Liver (tissue), 9 donors: ENCODE measurements around the gene DYRK4. TPM values are rescaled to one million over a fixed set of nuclear protein-coding genes. Genes with fewer than 3 reads are reported as not detected.

Experiments
- DNase-seq: peaks from one replicate; pipeline ENCODE4 v3.0.0-alpha.2; 2017; ENCODE audit warnings: low spot score
- H3K27ac ChIP-seq, 2 donors: one replicate each; pipeline ENCODE4 v1.7.0; 2013; ENCODE audit warnings: inconsistent platforms in 2 of 2, low read length in 2 of 2, control low read depth in 1 of 2, low read depth in 1 of 2, mild to moderate bottlenecking in 1 of 2
- H3K27me3 ChIP-seq, 4 donors: one replicate each; pipeline versions ENCODE4 v1.6.1 to v1.7.0; 2013; ENCODE audit warnings: low read length in 3 of 4, inconsistent platforms in 1 of 4, mild to moderate bottlenecking in 1 of 4, moderate library complexity in 1 of 4; ENCODE audit not compliant: control insufficient read depth in 4 of 4, insufficient read depth in 4 of 4
- H3K36me3 ChIP-seq, 4 donors: one replicate each; pipeline versions ENCODE4 v1.6.1 to v1.7.0; 2013; ENCODE audit warnings: low read length in 3 of 4, mild to moderate bottlenecking in 3 of 4, low read depth in 1 of 4, moderate library complexity in 1 of 4; ENCODE audit not compliant: control insufficient read depth in 4 of 4, insufficient read depth in 3 of 4
- H3K4me1 ChIP-seq, 4 donors: one replicate each; pipeline versions ENCODE4 v1.6.1 to v1.7.0; 2013; ENCODE audit warnings: low read length in 3 of 4, mild to moderate bottlenecking in 3 of 4, moderate library complexity in 1 of 4; ENCODE audit not compliant: control insufficient read depth in 4 of 4, insufficient read depth in 4 of 4
- H3K4me3 ChIP-seq, 3 donors: one replicate each; pipeline versions ENCODE4 v1.6.1 to v1.7.0; 2013; ENCODE audit warnings: low read length in 3 of 3, control low read depth in 1 of 3, low read depth in 1 of 3, mild to moderate bottlenecking in 1 of 3
- H3K9ac ChIP-seq, 2 donors: one replicate each; pipeline ENCODE4 v1.7.0; 2013; ENCODE audit warnings: low read length in 2 of 2, mild to moderate bottlenecking in 2 of 2, moderate library complexity in 2 of 2, control low read depth in 1 of 2, low read depth in 1 of 2
- H3K9me3 ChIP-seq, 4 donors: one replicate each; pipeline versions ENCODE4 v1.6.1 to v1.7.0; 2013; ENCODE audit warnings: low read length in 3 of 4; ENCODE audit not compliant: control insufficient read depth in 4 of 4
- EGR1 ChIP-seq, 2 donors: IDR thresholded peaks; 2 replicates each; pipeline ENCODE4 v1.6.1; 2016 to 2018; ENCODE audit warnings: antibody characterized with exemption in 2 of 2, low read depth in 2 of 2
- FOXA1 ChIP-seq: IDR thresholded peaks from 2 replicates; pipeline ENCODE4 v1.6.1; 2016; ENCODE audit warnings: antibody characterized with exemption
- FOXA2 ChIP-seq: IDR thresholded peaks from 2 replicates; pipeline ENCODE4 v1.6.1; 2016; ENCODE audit warnings: antibody characterized with exemption
- GABPA ChIP-seq, 2 donors: IDR thresholded peaks in 1 of 2; conservative IDR thresholded peaks in 1 of 2; 2 replicates each; pipeline ENCODE4 v1.6.1; 2016; ENCODE audit warnings: antibody characterized with exemption in 2 of 2, mild to moderate bottlenecking in 1 of 2, moderate library complexity in 1 of 2
- HNF4A ChIP-seq, 2 donors: conservative IDR thresholded peaks; 2 replicates each; pipeline ENCODE4 v1.6.1; 2016; ENCODE audit warnings: antibody characterized with exemption in 2 of 2, mild to moderate bottlenecking in 2 of 2
- HNF4G ChIP-seq: IDR thresholded peaks from 2 replicates; pipeline ENCODE4 v1.6.1; 2016; ENCODE audit warnings: antibody characterized with exemption
- JUND ChIP-seq, 2 donors: IDR thresholded peaks; 2 replicates each; pipeline ENCODE4 v1.6.1; 2016; ENCODE audit warnings: antibody characterized with exemption in 2 of 2
- NR2F2 ChIP-seq: IDR thresholded peaks from 2 replicates; pipeline ENCODE4 v1.6.1; 2016; ENCODE audit warnings: antibody characterized with exemption
- RAD21 ChIP-seq, 2 donors: IDR thresholded peaks; 2 replicates each; pipeline ENCODE4 v1.6.1; 2016; ENCODE audit warnings: antibody characterized with exemption in 2 of 2, mild to moderate bottlenecking in 2 of 2
- RXRA ChIP-seq, 2 donors: IDR thresholded peaks; 2 replicates each; pipeline ENCODE4 v1.6.1; 2017 to 2018; ENCODE audit warnings: antibody characterized with exemption in 2 of 2, mild to moderate bottlenecking in 1 of 2
- SP1 ChIP-seq: IDR thresholded peaks from 2 replicates; pipeline ENCODE4 v1.6.1; 2018; ENCODE audit warnings: antibody characterized with exemption, mild to moderate bottlenecking
- TAF1 ChIP-seq: conservative IDR thresholded peaks from 2 replicates; pipeline ENCODE4 v1.6.1; 2016; ENCODE audit warnings: antibody characterized with exemption, mild to moderate bottlenecking
- YY1 ChIP-seq: IDR thresholded peaks from 2 replicates; pipeline ENCODE4 v1.6.1; 2016; ENCODE audit warnings: antibody characterized with exemption, mild to moderate bottlenecking
- WGBS: extraction: QIAGEN DNeasy Blood & Tissue Kit; methylation state at CpG from one replicate; pipeline ENCODE4 v1.1.7; 2013; 5-methylcytosine and 5-hydroxymethylcytosine counted together
- polyA plus RNA-seq, 2 donors: library from polyadenylated mRNA; stranded (reverse) in 1 of 2; unstranded in 1 of 2; fragments of 200-250 nt in 1 of 2; fragments of >200 nt in 1 of 2; fragmentation: Nextera tagmentation in 1 of 2; extraction: Ambion mirVana in 1 of 2; gene quantifications; one replicate each; pipeline versions ENCODE4 v1.2.1 to v1.2.3, GENCODE V29; 2013 to 2015
- total RNA-seq, 2 donors: library from RNA; depleted of rRNA; stranded (reverse); fragments of >200 nt; gene quantifications; one replicate each; pipeline ENCODE4 v1.2.3, GENCODE V29; 2014
- TF ChIP-seq, protein P1 (sequence below): IDR thresholded peaks from 2 replicates; pipeline ENCODE4 v1.6.1; 2016; ENCODE audit warnings: antibody characterized with exemption
- TF ChIP-seq, protein P2 (sequence below): IDR thresholded peaks from 2 replicates; pipeline ENCODE4 v1.6.1; 2016; ENCODE audit warnings: antibody characterized with exemption, mild to moderate bottlenecking
- TF ChIP-seq, protein P3 (sequence below): IDR thresholded peaks from 2 replicates; pipeline ENCODE4 v1.6.1; 2016; ENCODE audit warnings: antibody characterized with exemption
- TF ChIP-seq, protein P4 (sequence below): IDR thresholded peaks from 2 replicates; pipeline ENCODE4 v1.6.1; 2016; ENCODE audit warnings: antibody characterized with exemption
- TF ChIP-seq, protein P5 (sequence below): fragments of 150-350 bp; IDR thresholded peaks from 2 replicates; pipeline ENCODE4 v1.5.1; 2017; ENCODE audit warnings: improper control_type of control experiment, low read depth, low read length; ENCODE audit not compliant: missing input control
- donor health status: healthy.
- donor health status: healthy.
- donor health status: healthy.
- donor health status: healthy.
- donor health status: healthy.

The DYRK4 gene
- total and polyA plus RNA-seq, 4 donors: 12.0 to 20.3 (median 14.4) TPM

DNA sequence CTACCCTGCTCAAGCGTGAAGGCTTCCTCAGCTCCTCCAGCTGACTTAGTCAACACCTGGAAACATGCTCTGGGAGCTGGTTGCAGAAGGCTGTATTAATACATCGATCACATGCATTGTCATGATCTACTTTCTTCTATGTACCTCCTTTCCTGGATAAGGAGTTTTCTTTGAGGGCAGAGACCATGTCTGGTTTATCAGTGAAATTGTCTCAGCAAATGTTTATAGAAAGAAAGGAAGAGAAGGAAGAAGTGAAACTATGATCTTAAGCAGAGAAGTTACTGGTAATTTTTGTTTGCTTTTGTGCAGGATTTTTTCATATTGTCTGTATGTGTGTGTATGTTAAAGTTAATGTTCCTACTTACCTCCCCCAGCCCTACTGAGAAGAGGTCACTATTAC lies 4.5 kb downstream of the DYRK4 start:
- WGBS: 86% methylated on average over 2 of the region's 2 CpGs
- no peak for DNase-seq
- Histone ChIP-seq H3K36me3 (no peaks in the 10 kb centered on the region), H3K9me3 (no peaks in the 10 kb centered on the region), H3K9ac (no peak overlapping the region), H3K27ac (no peak overlapping the region), H3K4me3 (no peak overlapping the region), H3K4me1 (peaks cover 3 to 11% (median 6%) of the 10 kb centered on the region in 4 donors), H3K27me3 (no peaks in the 10 kb centered on the region)
- TF ChIP-seq JUND (IDR thresholded peaks at IDR 0.05) (no peak), GABPA (IDR thresholded peaks at IDR 0.05 in 1 of 2, conservative IDR thresholded peaks at IDR 0.05 in 1 of 2) (no peak), EGR1 (IDR thresholded peaks at IDR 0.05; ENCODE audit: low read depth in 2 of 2) (no peak), SP1 (no peak), HNF4G (no peak), FOXA2 (no peak), RAD21 (IDR thresholded peaks at IDR 0.05) (no peak), HNF4A (conservative IDR thresholded peaks at IDR 0.05) (no peak), YY1 (no peak), TAF1 (no peak), NR2F2 (no peak), RXRA (IDR thresholded peaks at IDR 0.05) (no peak), FOXA1 (no peak)
- TF ChIP-seq, protein P1, sequence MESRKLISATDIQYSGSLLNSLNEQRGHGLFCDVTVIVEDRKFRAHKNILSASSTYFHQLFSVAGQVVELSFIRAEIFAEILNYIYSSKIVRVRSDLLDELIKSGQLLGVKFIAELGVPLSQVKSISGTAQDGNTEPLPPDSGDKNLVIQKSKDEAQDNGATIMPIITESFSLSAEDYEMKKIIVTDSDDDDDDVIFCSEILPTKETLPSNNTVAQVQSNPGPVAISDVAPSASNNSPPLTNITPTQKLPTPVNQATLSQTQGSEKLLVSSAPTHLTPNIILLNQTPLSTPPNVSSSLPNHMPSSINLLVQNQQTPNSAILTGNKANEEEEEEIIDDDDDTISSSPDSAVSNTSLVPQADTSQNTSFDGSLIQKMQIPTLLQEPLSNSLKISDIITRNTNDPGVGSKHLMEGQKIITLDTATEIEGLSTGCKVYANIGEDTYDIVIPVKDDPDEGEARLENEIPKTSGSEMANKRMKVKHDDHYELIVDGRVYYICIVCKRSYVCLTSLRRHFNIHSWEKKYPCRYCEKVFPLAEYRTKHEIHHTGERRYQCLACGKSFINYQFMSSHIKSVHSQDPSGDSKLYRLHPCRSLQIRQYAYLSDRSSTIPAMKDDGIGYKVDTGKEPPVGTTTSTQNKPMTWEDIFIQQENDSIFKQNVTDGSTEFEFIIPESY: no peak
- TF ChIP-seq, protein P2, sequence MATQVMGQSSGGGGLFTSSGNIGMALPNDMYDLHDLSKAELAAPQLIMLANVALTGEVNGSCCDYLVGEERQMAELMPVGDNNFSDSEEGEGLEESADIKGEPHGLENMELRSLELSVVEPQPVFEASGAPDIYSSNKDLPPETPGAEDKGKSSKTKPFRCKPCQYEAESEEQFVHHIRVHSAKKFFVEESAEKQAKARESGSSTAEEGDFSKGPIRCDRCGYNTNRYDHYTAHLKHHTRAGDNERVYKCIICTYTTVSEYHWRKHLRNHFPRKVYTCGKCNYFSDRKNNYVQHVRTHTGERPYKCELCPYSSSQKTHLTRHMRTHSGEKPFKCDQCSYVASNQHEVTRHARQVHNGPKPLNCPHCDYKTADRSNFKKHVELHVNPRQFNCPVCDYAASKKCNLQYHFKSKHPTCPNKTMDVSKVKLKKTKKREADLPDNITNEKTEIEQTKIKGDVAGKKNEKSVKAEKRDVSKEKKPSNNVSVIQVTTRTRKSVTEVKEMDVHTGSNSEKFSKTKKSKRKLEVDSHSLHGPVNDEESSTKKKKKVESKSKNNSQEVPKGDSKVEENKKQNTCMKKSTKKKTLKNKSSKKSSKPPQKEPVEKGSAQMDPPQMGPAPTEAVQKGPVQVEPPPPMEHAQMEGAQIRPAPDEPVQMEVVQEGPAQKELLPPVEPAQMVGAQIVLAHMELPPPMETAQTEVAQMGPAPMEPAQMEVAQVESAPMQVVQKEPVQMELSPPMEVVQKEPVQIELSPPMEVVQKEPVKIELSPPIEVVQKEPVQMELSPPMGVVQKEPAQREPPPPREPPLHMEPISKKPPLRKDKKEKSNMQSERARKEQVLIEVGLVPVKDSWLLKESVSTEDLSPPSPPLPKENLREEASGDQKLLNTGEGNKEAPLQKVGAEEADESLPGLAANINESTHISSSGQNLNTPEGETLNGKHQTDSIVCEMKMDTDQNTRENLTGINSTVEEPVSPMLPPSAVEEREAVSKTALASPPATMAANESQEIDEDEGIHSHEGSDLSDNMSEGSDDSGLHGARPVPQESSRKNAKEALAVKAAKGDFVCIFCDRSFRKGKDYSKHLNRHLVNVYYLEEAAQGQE: no peak
- TF ChIP-seq, protein P3, sequence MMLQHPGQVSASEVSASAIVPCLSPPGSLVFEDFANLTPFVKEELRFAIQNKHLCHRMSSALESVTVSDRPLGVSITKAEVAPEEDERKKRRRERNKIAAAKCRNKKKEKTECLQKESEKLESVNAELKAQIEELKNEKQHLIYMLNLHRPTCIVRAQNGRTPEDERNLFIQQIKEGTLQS: no peak
- TF ChIP-seq, protein P4, sequence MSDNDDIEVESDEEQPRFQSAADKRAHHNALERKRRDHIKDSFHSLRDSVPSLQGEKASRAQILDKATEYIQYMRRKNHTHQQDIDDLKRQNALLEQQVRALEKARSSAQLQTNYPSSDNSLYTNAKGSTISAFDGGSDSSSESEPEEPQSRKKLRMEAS: no peak
- TF ChIP-seq, protein P5, sequence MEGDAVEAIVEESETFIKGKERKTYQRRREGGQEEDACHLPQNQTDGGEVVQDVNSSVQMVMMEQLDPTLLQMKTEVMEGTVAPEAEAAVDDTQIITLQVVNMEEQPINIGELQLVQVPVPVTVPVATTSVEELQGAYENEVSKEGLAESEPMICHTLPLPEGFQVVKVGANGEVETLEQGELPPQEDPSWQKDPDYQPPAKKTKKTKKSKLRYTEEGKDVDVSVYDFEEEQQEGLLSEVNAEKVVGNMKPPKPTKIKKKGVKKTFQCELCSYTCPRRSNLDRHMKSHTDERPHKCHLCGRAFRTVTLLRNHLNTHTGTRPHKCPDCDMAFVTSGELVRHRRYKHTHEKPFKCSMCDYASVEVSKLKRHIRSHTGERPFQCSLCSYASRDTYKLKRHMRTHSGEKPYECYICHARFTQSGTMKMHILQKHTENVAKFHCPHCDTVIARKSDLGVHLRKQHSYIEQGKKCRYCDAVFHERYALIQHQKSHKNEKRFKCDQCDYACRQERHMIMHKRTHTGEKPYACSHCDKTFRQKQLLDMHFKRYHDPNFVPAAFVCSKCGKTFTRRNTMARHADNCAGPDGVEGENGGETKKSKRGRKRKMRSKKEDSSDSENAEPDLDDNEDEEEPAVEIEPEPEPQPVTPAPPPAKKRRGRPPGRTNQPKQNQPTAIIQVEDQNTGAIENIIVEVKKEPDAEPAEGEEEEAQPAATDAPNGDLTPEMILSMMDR: no peak
